ENCODE results near the gene CCDC177. TPM values are rescaled to one million over a fixed set of nuclear protein-coding genes. Genes with fewer than 3 reads are reported as not detected.

Gene CCDC177
- total RNA-seq, 3 donors from 2014 or later (not counting 1 experiment from before 2014, with no cell fraction given) = not detected

DNA sequence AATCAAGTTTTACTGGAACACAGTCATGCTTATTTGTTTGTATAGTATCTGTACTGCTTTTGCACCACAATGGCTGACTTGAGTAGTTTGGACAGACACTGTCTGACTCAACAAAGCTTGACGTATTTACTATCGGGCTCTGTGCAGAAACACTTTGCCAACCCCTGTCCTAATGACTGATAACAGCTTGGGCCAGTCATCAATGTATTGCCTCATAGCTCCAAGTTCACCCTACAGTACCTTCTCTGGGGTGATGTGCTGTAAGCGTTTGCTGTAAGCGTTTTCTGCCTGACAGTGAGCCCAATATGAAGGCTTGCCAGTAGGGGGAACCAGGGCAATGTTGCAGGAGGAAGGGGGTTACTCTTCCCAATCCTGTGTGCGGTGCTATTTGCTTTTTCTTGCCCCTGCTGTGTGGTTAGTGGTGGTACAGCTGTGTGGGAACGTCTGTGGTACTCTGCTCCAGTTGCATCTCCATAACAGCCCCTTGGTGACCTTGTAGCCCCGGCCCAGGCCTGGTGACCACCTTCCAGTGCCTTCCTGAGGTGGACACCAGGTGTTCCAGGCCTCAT is 5.4 kb upstream of the CCDC177 start:
- intact Hi-C loops (cut with micrococcal nuclease) = loop anchor here (10.0 kb wide), 1 partner anchor 445 kb away; no protein-coding TSS in a partner anchor
- peaks cover 16 to 17% of the 10 kb centered on the region in 2 donors for H3K27me3 Mint-ChIP-seq (ENCODE audit: low read depth in 2 of 2)
- no peaks in the 10 kb centered on the region for H3K4me1 ChIP-seq (ENCODE audit: control insufficient read depth, insufficient read depth, low read length)
- H3K9me3 Mint-ChIP-seq = no peaks in the 10 kb centered on the region
- no peak overlapping the region for H3K27ac ChIP-seq (ENCODE audit: low read length)
- no peaks in the 10 kb centered on the region for H3K9me3 ChIP-seq (ENCODE audit: control insufficient read depth, insufficient read depth, low read length)
- TF ChIP-seq, protein P1, sequence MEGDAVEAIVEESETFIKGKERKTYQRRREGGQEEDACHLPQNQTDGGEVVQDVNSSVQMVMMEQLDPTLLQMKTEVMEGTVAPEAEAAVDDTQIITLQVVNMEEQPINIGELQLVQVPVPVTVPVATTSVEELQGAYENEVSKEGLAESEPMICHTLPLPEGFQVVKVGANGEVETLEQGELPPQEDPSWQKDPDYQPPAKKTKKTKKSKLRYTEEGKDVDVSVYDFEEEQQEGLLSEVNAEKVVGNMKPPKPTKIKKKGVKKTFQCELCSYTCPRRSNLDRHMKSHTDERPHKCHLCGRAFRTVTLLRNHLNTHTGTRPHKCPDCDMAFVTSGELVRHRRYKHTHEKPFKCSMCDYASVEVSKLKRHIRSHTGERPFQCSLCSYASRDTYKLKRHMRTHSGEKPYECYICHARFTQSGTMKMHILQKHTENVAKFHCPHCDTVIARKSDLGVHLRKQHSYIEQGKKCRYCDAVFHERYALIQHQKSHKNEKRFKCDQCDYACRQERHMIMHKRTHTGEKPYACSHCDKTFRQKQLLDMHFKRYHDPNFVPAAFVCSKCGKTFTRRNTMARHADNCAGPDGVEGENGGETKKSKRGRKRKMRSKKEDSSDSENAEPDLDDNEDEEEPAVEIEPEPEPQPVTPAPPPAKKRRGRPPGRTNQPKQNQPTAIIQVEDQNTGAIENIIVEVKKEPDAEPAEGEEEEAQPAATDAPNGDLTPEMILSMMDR (IDR thresholded peaks at IDR 0.05) = no peak
- H3K27me3 ChIP-seq (ENCODE audit: control insufficient read depth, insufficient read depth, low read length) = peaks cover 2% of the 10 kb centered on the region
- H3K4me3 ChIP-seq (ENCODE audit: low read length) = no peak overlapping the region
- WGBS (ENCODE audit: insufficient coverage) = 51% methylated on average over 7 of the region's 7 CpGs
- no peak overlapping the region for H3K4me3 Mint-ChIP-seq
- H3K27ac Mint-ChIP-seq = no peak overlapping the region
- no peaks in the 10 kb centered on the region for H3K36me3 Mint-ChIP-seq
- peaks cover 4% of the 10 kb centered on the region in 2 donors for H3K4me1 Mint-ChIP-seq
- H3K36me3 ChIP-seq (ENCODE audit: control insufficient read depth, insufficient read depth, low read length) = no peaks in the 10 kb centered on the region
- no peak for ATAC-seq
- DNase-seq = no peak

DNA sequence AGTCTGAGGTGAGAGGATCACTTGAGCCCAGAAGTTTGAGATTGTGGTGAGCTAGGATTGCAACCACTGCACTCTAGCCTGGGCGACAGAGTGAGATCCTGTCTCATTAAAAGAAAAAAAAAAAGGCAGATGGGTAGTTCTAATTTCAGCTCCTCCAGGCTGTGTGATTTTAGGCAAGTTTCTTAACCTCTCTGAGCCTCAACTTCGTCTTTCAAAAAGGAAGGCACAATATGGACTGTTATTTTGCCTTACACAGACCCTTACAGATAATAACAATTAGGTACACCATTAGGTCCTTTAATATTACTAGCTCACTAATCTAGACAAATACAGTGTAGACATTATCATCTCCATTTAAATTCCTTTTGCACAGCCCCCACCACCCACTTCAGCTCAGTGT is 4.8 kb upstream of the CCDC177 start:
- no peak overlapping the region for H3K27ac ChIP-seq (ENCODE audit: low read length)
- WGBS (ENCODE audit: insufficient coverage) = 76% methylated on average over 2 of the region's 2 CpGs
- H3K27me3 Mint-ChIP-seq (ENCODE audit: low read depth in 2 of 2) = peaks cover 20 to 21% of the 10 kb centered on the region in 2 donors
- ATAC-seq (no peak), DNase-seq (no peak)
- peaks cover 4% of the 10 kb centered on the region for H3K27me3 ChIP-seq (ENCODE audit: control insufficient read depth, insufficient read depth, low read length)
- no peaks in the 10 kb centered on the region for H3K9me3 ChIP-seq (ENCODE audit: control insufficient read depth, insufficient read depth, low read length)
- H3K4me1 Mint-ChIP-seq = peaks cover 4% of the 10 kb centered on the region in 2 donors
- no peak overlapping the region for H3K27ac Mint-ChIP-seq
- no peak overlapping the region for H3K4me3 ChIP-seq (ENCODE audit: low read length)
- H3K4me3 Mint-ChIP-seq = no peak overlapping the region
- peaks cover 2% of the 10 kb centered on the region for H3K4me1 ChIP-seq (ENCODE audit: control insufficient read depth, insufficient read depth, low read length)
- intact Hi-C loops (cut with micrococcal nuclease) = no loop called here
- H3K9me3 Mint-ChIP-seq = no peaks in the 10 kb centered on the region
- no peaks in the 10 kb centered on the region for H3K36me3 Mint-ChIP-seq
- TF ChIP-seq, protein P1 (IDR thresholded peaks at IDR 0.05) = no peak
- no peaks in the 10 kb centered on the region for H3K36me3 ChIP-seq (ENCODE audit: control insufficient read depth, insufficient read depth, low read length)

DNA sequence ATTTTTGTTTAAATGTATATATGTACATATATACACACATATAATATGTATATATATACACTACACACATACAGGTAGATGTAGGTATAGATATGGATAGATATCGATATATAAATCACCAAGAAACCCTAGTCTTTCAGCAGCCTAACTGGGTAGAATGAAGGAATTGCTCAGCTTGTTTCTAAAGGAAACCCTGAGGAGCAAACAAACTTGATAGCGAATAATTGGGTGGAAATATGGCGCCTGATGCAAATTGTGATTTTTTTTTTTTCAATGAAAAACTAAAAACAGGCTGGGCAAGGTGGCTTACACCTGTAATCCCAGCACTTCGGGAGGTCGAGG is 254 bp upstream of the CCDC177 start:
- ATAC-seq (peak in 1 of 3 donors; percentile 4), DNase-seq (no peak)
- Mint-ChIP-seq H3K4me3 (peak overlapping the region; percentile 89), H3K4me1 (peaks cover 6 to 12% of the 10 kb centered on the region in 2 donors), H3K27me3 (ENCODE audit: low read depth in 2 of 2) (peaks cover 37 to 38% of the 10 kb centered on the region in 2 donors), H3K9me3 (no peaks in the 10 kb centered on the region), H3K36me3 (no peaks in the 10 kb centered on the region), H3K27ac (peak overlapping the region in 1 of 2 donors; percentile 50)
- 58% methylated on average over 4 of the region's 5 CpGs for WGBS (ENCODE audit: insufficient coverage)
- H3K27me3 ChIP-seq (ENCODE audit: control insufficient read depth, insufficient read depth, low read length) = peaks cover 22% of the 10 kb centered on the region
- TF ChIP-seq, protein P1 (IDR thresholded peaks at IDR 0.05) = peak; percentile 42
- H3K36me3 ChIP-seq (ENCODE audit: control insufficient read depth, insufficient read depth, low read length) = no peaks in the 10 kb centered on the region
- H3K9me3 ChIP-seq (ENCODE audit: control insufficient read depth, insufficient read depth, low read length) = no peaks in the 10 kb centered on the region
- peaks cover 17% of the 10 kb centered on the region for H3K4me1 ChIP-seq (ENCODE audit: control insufficient read depth, insufficient read depth, low read length)
- no peak overlapping the region for H3K4me3 ChIP-seq (ENCODE audit: low read length)
- intact Hi-C loops (cut with micrococcal nuclease) = loop anchor here (1.0 kb wide), 1 partner anchor 333 kb away; no protein-coding TSS in a partner anchor
- H3K27ac ChIP-seq (ENCODE audit: low read length) = no peak overlapping the region

DNA sequence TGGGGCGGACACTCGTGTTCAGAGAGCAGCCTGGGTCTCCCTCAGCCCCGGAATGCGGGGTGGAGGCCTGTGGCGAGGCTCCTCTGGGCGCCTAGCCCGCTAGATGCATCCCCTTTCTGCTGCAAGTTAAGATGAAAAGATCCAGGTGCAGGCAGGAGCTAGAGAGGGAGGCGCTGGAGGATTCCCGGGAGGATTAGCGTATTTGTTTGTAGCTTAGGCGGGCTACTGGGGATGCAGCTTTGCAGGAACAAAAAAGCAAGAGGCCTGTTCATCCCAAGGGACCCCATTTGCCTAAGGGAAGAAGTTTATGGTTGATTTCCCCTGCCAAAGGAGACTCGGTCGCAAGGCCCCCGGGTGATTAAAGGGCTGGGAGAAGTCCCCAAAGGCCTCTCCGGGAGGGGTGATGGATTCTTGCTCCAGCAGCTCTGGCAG is 824 bp downstream of the CCDC177 start:
- Histone ChIP-seq H3K4me1 (ENCODE audit: control insufficient read depth, insufficient read depth, low read length) (peaks cover 17% of the 10 kb centered on the region), H3K4me3 (ENCODE audit: low read length) (no peak overlapping the region), H3K27ac (ENCODE audit: low read length) (no peak overlapping the region), H3K27me3 (ENCODE audit: control insufficient read depth, insufficient read depth, low read length) (peaks cover 24% of the 10 kb centered on the region), H3K36me3 (ENCODE audit: control insufficient read depth, insufficient read depth, low read length) (no peaks in the 10 kb centered on the region), H3K9me3 (ENCODE audit: control insufficient read depth, insufficient read depth, low read length) (no peaks in the 10 kb centered on the region)
- peaks cover 6 to 12% of the 10 kb centered on the region in 2 donors for H3K4me1 Mint-ChIP-seq
- no peak overlapping the region for H3K27ac Mint-ChIP-seq
- TF ChIP-seq, protein P1 (IDR thresholded peaks at IDR 0.05) = no peak
- H3K36me3 Mint-ChIP-seq = no peaks in the 10 kb centered on the region
- H3K27me3 Mint-ChIP-seq (ENCODE audit: low read depth in 2 of 2) = peaks cover 46 to 48% of the 10 kb centered on the region in 2 donors
- WGBS (ENCODE audit: insufficient coverage) = 5% methylated on average over 15 of the region's 15 CpGs
- DNase-seq (peak in 1 of 2 donors; percentile 18), ATAC-seq (no peak)
- H3K4me3 Mint-ChIP-seq = peak overlapping the region; percentile 40
- intact Hi-C loops (cut with micrococcal nuclease) = loop anchor here (1.0 kb wide), 1 partner anchor 332 kb away; no protein-coding TSS in a partner anchor
- H3K9me3 Mint-ChIP-seq = no peaks in the 10 kb centered on the region
